HG03460 (cell line): Measurements from ENCODE around the gene ERC1.

Experiments
- ATAC-seq: cut with Tn5 transposase; IDR thresholded peaks from one replicate; pipeline ENCODE4 v1.9.1; 2021; ENCODE audit not compliant: unreplicated experiment

The ERC1 gene

DNA sequence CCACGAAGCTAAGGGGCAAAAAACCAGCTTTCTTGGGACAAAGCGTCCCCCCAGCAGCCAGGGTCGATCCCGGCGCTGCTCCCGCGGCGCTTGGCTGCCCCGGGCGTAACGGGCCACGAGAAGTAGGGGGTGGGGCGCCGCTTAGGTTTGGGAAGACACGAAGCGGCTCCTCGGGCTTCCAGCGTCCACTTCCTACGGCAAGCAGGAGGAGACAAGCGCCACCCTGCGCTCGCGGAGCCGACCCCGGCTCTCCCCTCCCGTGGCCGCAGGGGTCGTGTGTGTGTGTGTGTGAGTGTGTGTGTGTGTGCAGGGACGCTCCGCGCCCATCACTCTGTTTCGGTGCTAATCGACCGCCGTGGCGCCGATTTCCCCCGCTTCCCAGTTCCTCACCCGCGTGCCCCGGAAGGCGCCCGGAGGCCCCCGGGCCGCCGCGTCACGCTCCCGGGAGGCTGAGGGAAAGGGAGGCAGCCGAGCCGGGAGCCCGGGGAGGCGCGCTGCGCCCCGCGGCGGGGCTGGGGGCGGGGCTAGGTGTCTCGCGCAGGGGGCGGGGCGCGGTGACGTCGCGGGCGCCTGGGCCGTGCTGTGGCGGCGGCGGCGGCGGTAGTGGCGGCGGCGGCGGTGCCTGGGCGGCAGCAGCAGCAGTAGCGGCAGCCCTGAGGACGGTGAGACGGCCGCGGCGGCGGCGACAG lies at the start of gene ERC1:
ERC1 (plus strand) TSS at position 563 of the 689 bp plus-strand sequence. CDS start 36,681 bp downstream, outside the sequence.
- peak; percentile 84 for ATAC-seq

DNA sequence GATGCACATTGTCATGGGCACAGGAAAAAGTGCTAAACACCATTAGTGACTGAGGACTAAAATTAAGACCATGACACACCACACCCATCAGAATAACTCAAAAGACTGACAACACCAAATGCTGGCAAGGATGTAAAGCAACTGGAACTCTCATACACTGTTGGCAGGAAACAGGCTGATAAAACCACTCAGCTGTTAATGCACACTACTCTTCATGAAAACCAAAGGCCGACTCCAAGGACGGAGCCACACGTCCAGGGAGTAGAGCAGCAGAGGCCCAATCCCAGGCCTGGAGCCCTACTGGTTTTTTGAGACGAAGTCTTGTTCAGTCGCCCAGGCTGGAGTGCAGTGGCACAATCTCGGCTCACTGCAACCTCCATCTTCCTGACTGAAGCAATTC lies 48.0 kb upstream of the ERC1 start:
- ATAC-seq: no peak

DNA sequence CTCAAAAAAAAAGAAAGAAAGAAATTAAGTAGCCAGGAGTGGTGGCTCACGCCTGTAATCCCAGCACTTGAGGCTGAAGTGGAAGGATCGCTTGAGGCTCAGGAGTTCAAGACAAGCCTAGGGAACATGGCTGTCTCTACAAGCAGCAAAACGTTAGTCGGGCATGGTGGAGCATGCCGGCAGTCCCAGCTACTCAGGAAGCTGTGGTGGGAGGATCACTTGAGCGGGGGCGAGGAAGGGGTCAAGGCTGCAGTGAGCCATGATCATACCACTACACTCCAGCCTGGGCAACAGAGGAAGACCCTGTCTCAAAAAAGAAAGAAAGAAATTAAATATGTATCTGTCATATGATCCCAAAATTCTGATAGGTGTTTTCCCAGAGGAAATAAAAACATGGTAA lies 46.8 kb upstream of the ERC1 start:
- no peak for ATAC-seq

DNA sequence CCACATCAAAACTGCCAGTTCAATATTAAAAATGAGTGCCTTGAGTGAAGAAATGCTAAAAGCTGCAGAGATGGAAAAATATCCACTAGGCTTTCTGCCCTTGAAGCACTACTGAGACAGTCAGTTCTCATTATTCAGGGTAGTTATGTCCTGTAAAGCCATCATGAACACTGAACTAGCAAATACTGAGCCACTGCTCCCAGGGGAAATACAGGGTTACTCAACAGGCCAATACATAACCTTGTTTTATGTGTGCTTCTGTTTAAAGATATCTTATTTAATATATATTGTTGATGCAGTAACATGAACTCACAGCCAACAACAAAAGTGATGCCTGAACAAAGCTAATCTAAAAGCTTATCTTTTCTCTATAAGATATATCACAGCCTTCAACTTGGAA lies 44.8 kb upstream of the ERC1 start:
- no peak for ATAC-seq

DNA sequence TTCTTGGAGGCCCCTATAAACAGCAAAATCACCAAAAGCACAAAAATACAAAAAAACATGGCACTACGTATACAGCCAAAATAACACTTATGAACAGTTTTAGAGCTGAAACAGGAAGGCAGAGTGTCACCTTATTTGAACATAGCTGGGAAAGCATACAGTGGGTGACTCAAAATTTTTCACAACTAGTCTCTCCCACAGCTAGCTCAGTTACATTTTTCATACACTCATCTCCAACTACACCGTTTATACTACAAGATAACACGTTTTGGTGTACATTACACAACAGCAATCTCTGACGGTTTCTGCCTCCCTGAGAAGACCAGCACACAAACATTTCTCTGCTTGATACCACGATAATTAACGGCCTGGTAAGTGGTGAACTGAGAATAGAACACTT lies 44.4 kb upstream of the ERC1 start:
- ATAC-seq: no peak

DNA sequence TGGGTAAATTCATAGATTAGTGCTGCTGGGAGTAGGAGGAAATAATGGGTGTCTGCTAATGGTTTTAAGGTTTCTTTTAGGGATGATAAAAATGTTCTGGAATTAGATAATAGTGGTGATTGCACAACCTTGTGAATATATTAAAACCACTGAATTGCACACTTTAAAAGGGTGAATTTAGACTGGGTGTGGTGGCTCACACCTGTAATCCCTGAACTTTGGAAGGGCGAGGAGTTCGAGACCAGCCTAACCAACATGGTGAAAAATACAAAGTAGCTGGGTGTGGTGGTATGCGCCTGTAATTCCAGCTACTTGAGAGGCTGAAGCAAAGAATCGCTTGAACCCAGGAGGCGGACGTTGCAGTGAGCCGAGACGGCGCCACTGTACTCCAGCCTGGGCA lies 42.8 kb upstream of the ERC1 start:
- ATAC-seq: no peak

DNA sequence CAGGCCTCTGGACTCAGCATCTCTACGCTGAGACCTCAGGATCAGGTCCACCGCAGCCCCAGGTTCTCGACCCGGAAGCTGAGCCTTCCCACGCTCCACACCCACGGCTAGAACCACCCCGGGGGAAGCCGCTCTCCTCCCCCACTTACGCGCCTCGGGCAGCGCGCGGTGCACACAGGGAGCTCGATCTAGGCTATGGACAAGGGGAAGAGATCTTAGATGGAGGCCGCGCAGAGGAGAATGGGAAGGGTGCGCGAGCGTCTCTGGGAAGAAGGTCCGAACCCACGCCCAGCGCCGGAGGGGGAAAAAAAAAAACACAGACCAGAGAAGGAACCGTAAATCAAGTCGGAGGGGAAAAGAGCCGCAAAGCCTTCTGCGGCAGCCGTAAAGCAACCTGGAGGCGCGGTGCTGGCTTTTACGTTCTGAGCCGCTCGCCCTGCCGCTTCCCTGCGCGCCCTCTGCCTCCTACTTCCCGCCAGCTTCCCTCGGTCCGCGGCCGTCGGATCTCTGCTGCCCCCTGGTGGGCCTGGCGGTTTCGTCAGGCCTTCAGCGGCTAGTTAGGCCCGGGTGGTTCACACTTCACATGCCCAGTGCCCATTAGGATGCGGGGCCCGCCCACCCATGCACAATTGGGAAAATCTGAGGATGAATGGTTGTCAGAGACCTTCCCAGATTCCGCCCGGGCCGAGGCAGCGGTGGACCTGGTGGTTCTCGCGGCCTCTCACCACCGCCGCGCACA lies 41.4 kb upstream of the ERC1 start, which contains the start of gene RAD52:
RAD52 (minus strand) TSS at position 242 of the 739 bp plus-strand sequence. CDS start 16,636 bp downstream, outside the sequence.
- ATAC-seq: peak; percentile 84

DNA sequence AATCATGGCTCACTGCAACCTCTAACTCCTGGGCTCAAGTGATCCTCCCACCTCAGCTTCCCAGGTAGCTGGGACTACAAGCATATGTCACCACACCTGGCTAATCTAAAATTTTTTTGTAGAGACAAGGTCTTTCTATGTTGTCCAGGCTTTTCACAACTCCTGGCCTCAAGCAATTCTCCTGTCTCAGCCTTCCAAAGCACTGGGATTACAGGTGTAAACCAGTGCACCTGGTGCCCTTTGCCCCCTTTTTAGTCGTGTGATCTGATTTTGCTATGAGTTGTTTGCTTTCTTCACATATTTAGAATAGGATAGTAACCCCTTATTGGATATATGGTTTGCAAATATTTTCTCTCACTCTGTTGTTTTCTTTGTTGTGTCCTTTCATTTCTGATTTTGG lies 39.8 kb upstream of the ERC1 start:
- ATAC-seq: no peak

DNA sequence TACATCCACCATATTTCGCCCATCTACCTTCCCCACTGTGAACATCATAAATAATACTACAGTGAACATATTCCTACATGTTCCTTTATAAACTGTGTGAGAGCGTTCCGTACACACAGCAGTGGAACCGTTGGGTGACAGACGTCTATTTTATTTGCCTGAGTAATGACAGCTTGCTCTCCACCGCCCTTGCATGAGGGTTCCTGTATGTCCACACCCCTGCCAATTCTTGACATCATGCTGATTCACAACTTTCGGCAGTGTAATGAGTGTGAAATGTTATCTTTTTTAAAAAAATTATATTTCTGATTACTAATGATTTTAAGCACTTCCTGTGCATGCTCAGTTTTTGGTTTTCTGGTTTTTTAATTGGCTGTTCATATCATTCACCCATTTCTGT lies 37.2 kb upstream of the ERC1 start:
- ATAC-seq: no peak

DNA sequence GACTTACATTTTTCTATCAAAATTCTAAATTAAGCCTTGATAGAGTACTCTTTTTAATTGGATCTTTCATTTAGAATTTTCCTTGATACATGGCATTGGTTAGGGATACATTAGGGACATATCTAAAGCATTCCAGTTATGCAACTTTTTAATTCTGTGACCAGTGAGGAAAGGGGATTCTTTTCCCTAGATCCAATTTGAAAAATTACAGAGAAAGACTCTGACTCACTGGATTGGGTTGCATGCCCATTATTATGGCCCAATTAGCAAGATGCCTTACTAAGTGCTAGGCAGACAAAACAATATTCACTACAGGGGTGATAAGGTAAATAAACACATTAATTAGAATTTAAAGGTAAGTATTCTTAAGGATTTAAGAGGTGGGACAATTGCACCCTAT lies 36.3 kb upstream of the ERC1 start:
- ATAC-seq: no peak

DNA sequence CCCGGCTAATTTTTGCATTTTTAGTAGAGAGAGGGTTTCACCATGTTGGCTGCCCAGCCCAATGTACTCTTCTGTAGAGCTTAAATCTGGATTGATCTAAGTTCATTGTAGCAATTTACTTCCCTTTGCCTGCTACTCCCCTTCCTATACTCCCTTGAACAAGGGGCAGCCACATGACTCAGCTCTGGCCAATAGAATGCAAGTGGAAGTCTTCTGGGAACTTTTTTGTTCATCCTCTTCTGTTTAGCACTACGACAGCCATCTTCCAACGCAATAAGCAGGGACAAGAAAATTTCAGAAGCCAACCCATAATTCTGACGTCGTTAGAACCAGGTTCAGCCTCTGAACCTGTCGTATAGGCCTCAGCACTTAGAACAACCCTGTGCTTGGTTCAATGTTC lies 35.1 kb upstream of the ERC1 start:
- no peak for ATAC-seq

DNA sequence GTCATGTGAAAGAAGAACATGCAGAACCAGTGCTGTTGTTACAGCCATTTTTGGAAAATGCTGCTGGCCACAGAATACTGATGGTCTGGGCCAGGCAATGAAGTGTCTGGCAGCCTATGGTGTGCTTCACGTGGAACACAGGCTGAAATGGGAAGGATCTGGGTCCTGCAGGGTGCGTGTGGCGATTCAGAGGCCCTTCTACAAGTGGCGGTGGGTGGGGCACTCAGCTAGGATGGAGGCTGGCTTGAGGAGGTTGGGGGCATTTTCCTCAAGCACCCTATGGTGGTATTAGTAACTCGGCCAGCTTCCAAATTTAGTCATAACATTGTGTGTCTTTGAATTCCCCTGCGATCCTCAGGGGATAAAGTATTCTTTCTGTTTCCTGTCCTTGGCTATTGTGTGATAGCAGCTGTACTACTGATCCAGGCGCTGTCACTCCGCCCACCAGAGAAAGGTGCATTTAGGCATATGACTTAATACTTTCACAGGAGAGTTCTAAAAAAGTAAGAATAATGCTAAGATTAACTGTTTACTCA lies 32.4 kb upstream of the ERC1 start:
- peak; percentile 68 for ATAC-seq

DNA sequence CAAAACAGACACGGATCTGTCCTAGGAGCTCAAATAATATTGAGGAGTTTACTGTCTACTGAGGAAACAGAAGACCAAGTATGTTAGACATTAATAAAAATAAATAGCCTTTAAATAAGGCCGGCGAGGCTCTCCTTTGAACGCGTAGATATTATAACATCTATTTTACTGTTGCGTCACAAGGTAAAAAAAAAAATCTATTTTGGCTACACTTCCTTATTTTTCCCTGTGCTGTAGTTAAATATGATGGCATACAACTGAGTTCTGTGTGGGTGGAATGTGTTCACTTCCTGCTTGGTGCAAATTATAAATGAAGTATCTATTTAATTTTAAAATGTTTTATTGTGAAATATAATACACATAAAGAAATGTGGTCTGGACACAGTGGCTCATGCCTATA lies 24.3 kb upstream of the ERC1 start:
- ATAC-seq: no peak

DNA sequence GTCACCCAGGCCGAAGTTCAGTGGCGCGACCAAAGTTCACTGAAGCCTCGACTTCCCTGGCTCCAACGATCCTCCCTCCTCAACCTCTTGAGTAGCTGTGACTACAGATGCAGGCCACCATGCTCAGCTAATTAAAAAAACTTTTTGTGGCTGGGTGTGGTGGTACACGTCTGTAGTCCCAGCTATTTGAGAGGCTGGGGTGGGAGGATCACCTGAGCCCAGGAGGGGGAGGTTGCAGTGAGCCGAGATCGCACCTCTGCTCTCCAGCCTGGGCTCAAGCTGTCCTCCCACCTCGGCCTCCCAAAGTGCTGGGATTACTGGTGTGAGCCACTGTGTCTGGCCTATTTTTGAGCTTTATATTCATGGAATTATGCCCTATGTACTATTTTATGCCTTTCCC lies 23.4 kb upstream of the ERC1 start:
- no peak for ATAC-seq

DNA sequence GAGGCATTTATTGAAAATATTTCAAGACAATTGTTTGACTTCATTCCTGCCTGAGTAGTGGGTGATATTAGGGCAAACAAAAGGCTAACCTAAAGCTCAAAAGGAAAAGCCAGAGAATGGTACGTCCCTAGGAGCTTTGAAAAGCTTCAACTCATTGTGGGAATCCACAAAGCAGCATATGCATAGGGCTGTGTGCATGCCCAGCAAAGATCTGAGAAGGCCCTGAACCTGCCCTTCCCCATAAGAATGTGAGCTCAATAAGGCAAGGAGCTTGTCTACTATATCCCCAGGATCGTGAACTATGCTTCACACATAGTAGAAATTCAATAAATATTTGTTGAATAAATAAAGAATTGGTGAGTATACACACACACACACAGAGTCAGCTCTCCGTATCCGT lies 22.5 kb upstream of the ERC1 start:
- no peak for ATAC-seq

DNA sequence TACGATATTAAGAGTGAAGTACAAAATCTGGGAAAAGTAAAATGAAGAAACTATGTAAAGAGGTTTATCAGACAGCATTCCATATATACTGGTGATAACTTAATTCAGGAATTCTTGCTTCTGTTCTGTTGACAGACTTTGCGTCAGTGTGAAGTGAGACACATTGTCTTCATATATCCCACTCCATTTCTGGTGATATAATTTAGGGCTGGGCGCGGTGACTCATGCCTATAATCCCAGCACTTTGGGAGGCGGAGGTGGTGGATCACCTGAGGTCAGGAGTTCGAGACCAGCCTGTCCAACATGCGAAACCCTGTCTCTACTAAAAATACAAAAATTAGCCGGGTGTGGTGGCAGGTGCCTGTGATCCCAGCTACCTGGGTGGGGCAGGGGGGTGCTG lies 21.2 kb upstream of the ERC1 start:
- no peak for ATAC-seq

DNA sequence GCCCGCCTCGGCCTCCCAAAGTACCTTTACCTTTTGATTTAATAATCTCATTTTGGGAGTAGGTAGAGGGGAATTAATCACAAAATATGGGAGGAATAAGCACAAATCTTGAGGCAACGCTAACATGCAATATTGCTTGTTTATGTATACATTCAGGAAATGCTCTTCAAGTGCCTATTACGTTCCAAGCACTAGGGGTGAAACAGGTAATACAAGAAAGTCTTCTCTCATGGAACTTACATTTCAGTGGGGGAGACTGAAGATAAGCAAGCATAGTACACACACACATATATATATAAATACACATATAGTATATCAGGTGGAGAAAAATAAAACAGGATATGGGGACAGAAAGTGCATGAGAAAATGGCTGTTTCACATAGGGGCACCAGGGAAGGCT lies 19.0 kb upstream of the ERC1 start:
- no peak for ATAC-seq

DNA sequence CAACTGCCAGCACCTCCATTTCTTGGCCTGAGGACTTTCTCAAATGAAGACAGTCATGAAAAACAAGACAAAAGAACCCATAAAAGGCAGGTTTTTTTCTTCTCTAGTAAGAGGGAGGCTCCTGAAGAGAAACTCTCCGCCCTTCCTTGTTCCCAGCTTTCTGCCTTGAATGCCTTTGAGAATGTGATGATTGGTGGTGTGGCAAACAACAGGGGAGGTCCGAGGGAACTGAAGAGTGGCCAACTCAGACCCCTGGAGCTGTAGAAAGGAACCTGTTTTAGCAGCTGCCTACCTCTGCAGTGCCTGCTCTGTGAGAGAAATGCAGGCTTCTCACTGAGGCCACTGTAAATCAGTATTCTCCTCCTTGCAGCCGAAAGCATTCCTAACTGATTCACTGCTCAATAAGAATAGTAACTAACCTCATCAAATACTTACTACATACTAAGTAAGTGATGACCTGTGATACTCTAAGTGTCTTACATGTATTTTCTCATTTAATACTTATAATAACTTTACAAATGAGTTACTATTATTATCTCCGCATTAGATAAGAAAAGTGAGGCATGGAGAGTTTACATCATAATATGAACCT lies 16.7 kb upstream of the ERC1 start:
- ATAC-seq: no peak

DNA sequence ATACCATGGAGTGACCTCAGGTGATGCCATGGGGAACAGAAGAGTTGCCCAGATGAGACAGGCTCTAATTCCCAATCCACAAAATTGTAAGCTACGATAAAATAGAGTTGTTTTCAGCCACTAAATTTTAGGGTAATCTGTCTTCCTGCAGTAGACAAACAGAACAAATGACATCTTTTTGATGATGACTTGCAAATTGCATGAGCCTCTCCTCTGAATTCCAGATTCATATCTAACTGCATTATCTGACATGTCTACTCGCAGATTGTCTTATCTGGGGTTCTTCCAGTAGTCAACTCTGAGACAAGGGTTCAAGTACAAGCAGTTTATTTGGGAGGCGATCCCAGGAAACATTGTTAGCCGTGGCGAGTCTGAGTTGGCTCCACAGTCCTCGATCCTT lies 14.4 kb upstream of the ERC1 start:
- no peak for ATAC-seq

DNA sequence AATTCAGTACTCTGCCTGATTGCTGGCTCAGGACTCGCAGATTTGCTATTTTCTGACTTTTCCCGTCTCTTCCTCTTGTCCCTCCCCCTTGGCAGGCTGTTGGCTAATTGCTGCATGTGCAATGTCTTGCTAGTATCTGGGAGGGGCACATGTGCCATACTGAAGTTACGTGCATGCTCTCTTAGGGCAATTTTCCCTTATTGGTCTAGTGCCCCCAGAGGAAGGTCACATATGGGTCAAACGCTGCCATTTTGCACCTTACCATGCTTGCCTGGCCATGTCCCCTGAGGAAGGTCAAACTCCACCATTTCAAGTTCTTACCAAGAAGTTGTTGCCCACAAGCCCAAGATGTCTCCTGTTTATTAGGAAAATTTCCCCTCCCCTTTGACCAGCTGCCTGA lies 13.9 kb upstream of the ERC1 start:
- no peak for ATAC-seq

DNA sequence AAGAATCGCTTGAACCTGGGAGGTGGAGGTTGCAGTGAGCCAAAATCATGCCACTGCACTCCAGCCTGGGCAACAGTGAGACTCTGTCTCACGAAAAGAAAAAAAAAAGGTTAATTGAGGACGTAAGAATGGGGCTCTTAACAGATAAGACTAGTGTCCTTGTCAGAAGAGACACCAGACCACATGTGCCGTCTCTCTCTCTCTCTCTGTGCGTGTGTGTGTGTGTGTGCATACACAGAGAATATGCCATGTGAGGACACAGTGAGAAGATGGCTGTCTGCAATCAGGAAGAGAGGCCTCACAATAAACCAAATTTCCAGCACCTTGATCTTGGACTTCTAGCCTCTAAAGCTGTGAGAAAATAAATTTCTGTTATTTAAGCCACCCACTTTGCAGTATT lies 11.7 kb upstream of the ERC1 start:
- ATAC-seq: no peak
